SK-N-SH (cell line): Measurements from ENCODE around the gene INPP5B. TPM values are rescaled to one million over a fixed set of nuclear protein-coding genes. Genes with fewer than 3 reads are reported as not detected.
"Not testable (repeated sequence)": the region's sequence is repeated elsewhere in the genome, so short reads cannot be mapped to it uniquely, and the experiment has no call there.

ENCODE experiments used
- CTCF ChIA-PET: fragments of 300-600, 350-600 bp; formaldehyde crosslinking; extraction: SDS; loops from one replicate; lab custom pipeline; 2021; lab: Yijun Ruan, JAX
- POLR2A ChIA-PET: fragments of 350-600 bp; sonication (Branson Sonifier 250); formaldehyde crosslinking; extraction: SDS; loops from one replicate; lab custom pipeline; 2020; ENCODE audit warnings: antibody characterized with exemption, inconsistent platforms; lab: Yijun Ruan, JAX
- DNase-seq: peaks from one replicate; pipeline ENCODE4 v3.0.0; 2012
- H2AFZ ChIP-seq: fragments of 200-600 bp; sonication (generic); 2 replicates; pipeline ENCODE4 v1.8.1; 2016; ENCODE audit warnings: antibody characterized with exemption, mild to moderate bottlenecking, low read depth
- H3F3A ChIP-seq: fragments of 200-600 bp; sonication (generic); replicated peaks from 2 replicates; pipeline ENCODE3; 2016; ENCODE audit warnings: antibody characterized with exemption, mild to moderate bottlenecking; ENCODE audit not compliant: insufficient read depth
- H3K27ac ChIP-seq, 2 experiments: fragments of 200-500 bp in 1 of 2; fragments of 200-600 bp in 1 of 2; sonication (Bioruptor generic) in 1 of 2; sonication (generic), shearing (Covaris generic) in 1 of 2; 2 replicates each; pipeline versions ENCODE4 v1.5.1 to v1.6.1; 2014 to 2016; ENCODE audit warnings: low read depth in 2 of 2, inconsistent platforms in 1 of 2, low read length in 1 of 2, mild to moderate bottlenecking in 1 of 2, mixed read lengths in 1 of 2
- H3K27me3 ChIP-seq: fragments of 200-600 bp; sonication (generic), shearing (Covaris generic); 2 replicates; pipeline ENCODE4 v1.6.1; 2016; ENCODE audit warnings: mixed run types; ENCODE audit not compliant: insufficient read depth
- H3K36me3 ChIP-seq, 2 experiments: fragments of 200-500 bp in 1 of 2; fragments of 200-600 bp in 1 of 2; sonication (Bioruptor generic) in 1 of 2; sonication (generic) in 1 of 2; replicated peaks in 1 of 2; 2 replicates each; pipeline versions ENCODE3 to v1.5.1; 2014 to 2016; ENCODE audit warnings: low read length in 1 of 2, mild to moderate bottlenecking in 1 of 2; ENCODE audit not compliant: insufficient read depth in 2 of 2, control insufficient read depth in 1 of 2
- H3K4me1 ChIP-seq, 2 experiments: fragments of 200-500 bp in 1 of 2; fragments of 200-600 bp in 1 of 2; sonication (Bioruptor generic) in 1 of 2; sonication (generic), shearing (Covaris generic) in 1 of 2; 2 replicates each; pipeline versions ENCODE4 v1.5.1 to v1.6.1; 2014 to 2016; ENCODE audit warnings: low read depth in 1 of 2, low read length in 1 of 2, mixed run types in 1 of 2; ENCODE audit not compliant: insufficient read depth in 2 of 2, control insufficient read depth in 1 of 2
- H3K4me2 ChIP-seq: fragments of 200-600 bp; sonication (generic), shearing (Covaris generic); 2 replicates; pipeline ENCODE4 v1.6.1; 2017; ENCODE audit warnings: mixed run types
- H3K4me3 ChIP-seq, 2 experiments: fragments of 200-500 bp in 1 of 2; fragments of 200-600 bp in 1 of 2; sonication (Bioruptor generic) in 1 of 2; sonication (generic), shearing (Covaris generic) in 1 of 2; 2 replicates each; pipeline versions ENCODE4 v1.5.1 to v1.8.1; 2014 to 2016; ENCODE audit warnings: low read depth in 2 of 2, inconsistent platforms in 1 of 2, low read length in 1 of 2, mild to moderate bottlenecking in 1 of 2, mixed read lengths in 1 of 2, moderate library complexity in 1 of 2
- H3K79me2 ChIP-seq: fragments of 200-600 bp; sonication (generic); 2 replicates; pipeline ENCODE4 v1.8.1; 2017; ENCODE audit warnings: mild to moderate bottlenecking; ENCODE audit not compliant: insufficient read depth
- H3K9ac ChIP-seq: fragments of 200-600 bp; sonication (generic); 2 replicates; pipeline ENCODE4 v1.6.1; 2017; ENCODE audit warnings: mixed run types
- H3K9me2 ChIP-seq: fragments of 200-600 bp; sonication (generic); 2 replicates; pipeline ENCODE4 v1.6.1; 2017; ENCODE audit warnings: mixed run types
- H3K9me3 ChIP-seq: fragments of 200-600 bp; sonication (generic); 2 replicates; pipeline ENCODE4 v1.6.1; 2017; ENCODE audit warnings: mixed run types, mild to moderate bottlenecking, moderate library complexity
- H4K20me1 ChIP-seq: fragments of 200-600 bp; sonication (generic); 2 replicates; pipeline ENCODE4 v1.6.1; 2017; ENCODE audit warnings: mild to moderate bottlenecking, mixed run types; ENCODE audit not compliant: insufficient read depth
- FOSL2 ChIP-seq: IDR thresholded peaks from 2 replicates; pipeline ENCODE4 v1.4.0; 2012; ENCODE audit warnings: low read depth, mild to moderate bottlenecking, moderate library complexity, borderline replicate concordance
- JUND ChIP-seq: IDR thresholded peaks from 2 replicates; pipeline ENCODE4 v1.4.0; 2012
- RAD21 ChIP-seq: IDR thresholded peaks from 2 replicates; pipeline ENCODE4 v1.6.1; 2012; ENCODE audit warnings: mild to moderate bottlenecking, low read length
- REST ChIP-seq: IDR thresholded peaks from 2 replicates; pipeline ENCODE4 v1.6.1; 2012; ENCODE audit warnings: mild to moderate bottlenecking, low read depth, low read length, moderate library complexity
- RXRA ChIP-seq: IDR thresholded peaks from 2 replicates; pipeline ENCODE4 v1.4.0; 2012; ENCODE audit warnings: low read depth, mild to moderate bottlenecking, borderline replicate concordance
- SIN3A ChIP-seq: IDR thresholded peaks from 2 replicates; pipeline ENCODE4 v1.6.1; 2012; ENCODE audit warnings: low read depth, mild to moderate bottlenecking, low read length, moderate library complexity, borderline replicate concordance
- SMC3 ChIP-seq: IDR thresholded peaks from 2 replicates; pipeline ENCODE4 v1.6.1; 2012; ENCODE audit warnings: low read depth, low read length, improper control_type of control experiment
- USF1 ChIP-seq: IDR thresholded peaks from 2 replicates; pipeline ENCODE4 v1.4.0; 2012; ENCODE audit warnings: low read depth, borderline replicate concordance
- WGBS: methylation state at CpG from one replicate; pipeline ENCODE4 v1.1.6; 2017; ENCODE audit warnings: low lambda C conversion rate; 5-methylcytosine and 5-hydroxymethylcytosine counted together
- polyA plus RNA-seq, 3 experiments: library from polyadenylated mRNA; depleted of rRNA; stranded (reverse); fragments of >200 nt; gene quantifications; 2 replicates each; pipeline ENCODE4 v1.2.3, GENCODE V29; 2012

Gene INPP5B
- polyA plus RNA-seq, 1 of the 3 experiments (the other 2 are of a cell fraction), result 10.5 TPM

DNA sequence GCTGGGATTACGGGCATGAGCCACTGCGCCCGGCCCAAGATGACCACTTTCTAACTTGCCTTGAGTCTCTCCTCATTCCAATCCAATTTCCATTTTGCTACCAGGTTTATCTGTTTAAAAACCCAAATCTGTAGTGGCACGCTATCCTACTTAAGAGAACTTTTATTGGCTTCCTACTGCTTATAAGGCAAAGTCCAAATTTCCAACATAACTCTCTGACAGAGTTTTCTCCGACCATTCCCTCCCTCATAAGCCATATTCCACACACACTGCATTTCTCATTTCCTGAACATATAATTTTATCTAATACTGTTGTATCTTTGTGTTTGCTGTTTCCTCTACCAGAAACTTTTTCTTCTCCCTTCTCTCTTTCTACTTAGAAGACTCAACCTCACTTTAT is 27.7 kb upstream of the INPP5B start:
- H3K9me2 ChIP-seq, result no peaks in the 10 kb centered on the region
- no peak overlapping the region for H3K4me3 ChIP-seq
- no peak for DNase-seq
- H3F3A ChIP-seq, result peaks cover 19% of the 10 kb centered on the region
- H3K27me3 ChIP-seq, result no peaks in the 10 kb centered on the region
- POLR2A ChIA-PET, result no interaction called here
- no peak for TF ChIP-seq USF1
- TF ChIP-seq RAD21, result no peak
- TF ChIP-seq FOSL2, result no peak
- no peak for TF ChIP-seq JUND
- no peaks in the 10 kb centered on the region; the same call in 1 of the 2 replicates for H4K20me1 ChIP-seq
- CTCF ChIA-PET, result interaction anchor here (1.3 kb wide), 2 partner anchors 15 to 87 kb away, joined by 3 to 4 read pairs; no protein-coding TSS in a partner anchor
- H3K36me3 ChIP-seq, result peaks cover 35 to 60% of the 10 kb centered on the region in 2 experiments
- H3K4me1 ChIP-seq, result no peaks in the 10 kb centered on the region
- H3K27ac ChIP-seq, result 0 out of 4 replicates have a peak overlapping the region, but pooled peaks of 1 of the 2 experiments have one; percentile 7
- no peaks in the 10 kb centered on the region for H3K9me3 ChIP-seq
- H3K4me2 ChIP-seq, result no peak overlapping the region
- peaks cover 33% of the 10 kb centered on the region for H3K79me2 ChIP-seq
- no peak overlapping the region for H3K9ac ChIP-seq
- no peak overlapping the region for H2AFZ ChIP-seq
- 99% methylated on average over 5 of the region's 5 CpGs for WGBS

DNA sequence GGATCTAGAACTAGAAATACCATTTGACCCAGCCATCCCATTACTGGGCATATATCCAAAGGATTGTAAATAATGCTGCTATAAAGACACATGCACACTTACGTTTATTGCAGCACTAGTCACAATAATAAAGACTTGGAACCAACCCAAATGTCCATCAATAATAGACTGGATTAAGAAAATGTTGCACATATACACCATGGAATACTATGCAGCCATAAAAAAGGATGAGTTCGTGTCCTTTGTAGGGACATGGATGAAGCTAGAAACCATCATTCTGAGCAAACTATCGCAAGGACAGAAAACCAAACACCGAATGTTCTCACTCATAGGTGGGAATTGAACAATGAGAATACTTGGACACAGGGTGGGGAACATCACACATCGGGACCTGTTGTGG is 26.8 kb upstream of the INPP5B start:
- DNase-seq, H3K4me3 ChIP-seq, H3K9me2 ChIP-seq, POLR2A ChIA-PET, H4K20me1 ChIP-seq, H3K27me3 ChIP-seq, CTCF ChIA-PET, H3K4me1 ChIP-seq, H3K27ac ChIP-seq, H3K9ac ChIP-seq, H3K9me3 ChIP-seq, H2AFZ ChIP-seq, H3K4me2 ChIP-seq: not testable (repeated sequence)
- Histone ChIP-seq H3K36me3 (peaks cover 37 to 61% of the 10 kb centered on the region in 2 experiments), H3K79me2 (peaks cover 33% of the 10 kb centered on the region), H3F3A (peaks cover 19% of the 10 kb centered on the region)
- WGBS, result 94% methylated on average over 5 of the region's 5 CpGs

- Histone ChIP-seq H3K9ac (no peak overlapping the region), H3K27me3 (no peaks in the 10 kb centered on the region), H3F3A (peaks cover 5% of the 10 kb centered on the region), H2AFZ (no peak overlapping the region), H3K27ac (no peak overlapping the region), H3K4me3 (no peak overlapping the region), H3K36me3 (peaks cover 26 to 50% of the 10 kb centered on the region in 2 experiments), H4K20me1 (no peaks in the 10 kb centered on the region)
- DNase-seq, result no peak
- WGBS, result 94% methylated on average over 3 of the region's 4 CpGs
- POLR2A ChIA-PET, result no interaction called here
- TF ChIP-seq SIN3A (no peak), SMC3 (no peak), REST (no peak), RXRA (no peak)
- TF ChIP-seq, all 33 proteins: peak for 0
- H3K4me1 ChIP-seq, result no peaks in the 10 kb centered on the region
- CTCF ChIA-PET, result no interaction called here
- no peaks in the 10 kb centered on the region for H3K9me2 ChIP-seq
- H3K79me2 ChIP-seq, result 0 out of 2 replicates have a peak, but pooled peaks cover 5% of the 10 kb centered on the region
- no peaks in the 10 kb centered on the region for H3K9me3 ChIP-seq
- no peak overlapping the region for H3K4me2 ChIP-seq
These were observed 18.4 kb upstream of the INPP5B start for GRCh38 chr1:37965301-37965700.

DNA sequence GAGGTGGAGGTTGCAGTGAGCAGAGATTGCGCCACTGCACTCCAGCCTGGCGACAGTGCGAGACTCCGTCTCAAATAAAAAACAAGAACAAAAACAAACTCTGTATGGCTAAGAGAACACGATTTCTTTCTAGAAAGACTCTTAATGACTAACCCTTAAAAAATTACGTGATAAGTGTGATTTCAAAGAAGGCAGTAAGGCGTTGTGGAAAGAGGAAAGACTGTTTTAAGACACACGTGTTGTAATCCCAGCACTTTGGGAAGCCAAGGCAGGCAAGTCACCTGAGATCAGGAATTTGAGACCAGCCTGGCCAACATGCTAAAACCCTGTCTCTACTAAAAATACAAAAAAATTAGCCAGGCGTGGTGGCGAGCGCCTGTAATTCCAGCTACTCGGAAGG is 17.3 kb upstream of the INPP5B start:
- POLR2A ChIA-PET, H2AFZ ChIP-seq, H3K27me3 ChIP-seq, H3K4me3 ChIP-seq, H3K4me2 ChIP-seq, H3K9me2 ChIP-seq, H3K9me3 ChIP-seq, H3K9ac ChIP-seq, H3K4me1 ChIP-seq, H4K20me1 ChIP-seq, H3K27ac ChIP-seq, DNase-seq, H3K79me2 ChIP-seq: not testable (repeated sequence)
- Histone ChIP-seq H3K36me3 (peaks cover 24 to 48% of the 10 kb centered on the region in 2 experiments), H3F3A (peaks cover 17% of the 10 kb centered on the region)
- 88% methylated on average over 12 of the region's 12 CpGs for WGBS
- CTCF ChIA-PET, result interaction anchor here (0.8 kb wide), 1 partner anchor 15 kb away, joined by 3 read pairs; no protein-coding TSS in a partner anchor
